ENCODE data around the gene ALPP. TPM values are rescaled to one million over a fixed set of nuclear protein-coding genes. Genes with fewer than 3 reads are reported as not detected.

ALPP gene
- total RNA-seq, 1 donor from 2014 or later = not detected

Other genes starting within 250 kb of the ALPP start
- gene ALPG, start 28.1 kb downstream of the ALPP start, total RNA-seq = not detected
- not detected for gene ALPI, start 77.4 kb downstream of the ALPP start, total RNA-seq
- not detected for gene ECEL1, start 109.1 kb downstream of the ALPP start, total RNA-seq
- 0.11 TPM for gene PRSS56, start 141.6 kb downstream of the ALPP start, total RNA-seq
- not detected for gene CHRND, start 147.4 kb downstream of the ALPP start, total RNA-seq
- not detected for gene CHRNG, start 160.9 kb downstream of the ALPP start, total RNA-seq
- 2.0 TPM for gene TIGD1, start 171.8 kb downstream of the ALPP start, total RNA-seq
- gene EIF4E2, start 171.9 kb downstream of the ALPP start, total RNA-seq = 39.0 TPM